Measurements from ENCODE around the gene NOTO.

NOTO gene

DNA sequence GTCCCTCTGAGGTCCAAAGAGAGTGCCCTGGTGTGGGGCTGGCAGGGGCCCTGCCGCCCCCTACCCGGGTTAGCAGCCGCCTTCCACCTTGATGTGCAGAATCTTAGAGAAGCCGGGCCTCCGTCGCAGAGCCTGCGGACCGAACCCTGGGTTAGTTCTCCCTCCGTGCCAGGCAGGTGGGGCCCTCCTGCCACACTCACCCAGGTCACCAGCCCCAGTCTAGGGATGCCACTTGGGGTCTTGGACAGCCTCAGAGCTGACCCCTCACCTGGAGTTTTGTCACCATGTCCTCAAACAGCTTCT, 56.5 kb downstream of the NOTO start:
- DNase-seq = no peak

GRCh38 chr2:73259276-73259675, 56.9 kb downstream of the NOTO start:
- DNase-seq = no peak

DNA sequence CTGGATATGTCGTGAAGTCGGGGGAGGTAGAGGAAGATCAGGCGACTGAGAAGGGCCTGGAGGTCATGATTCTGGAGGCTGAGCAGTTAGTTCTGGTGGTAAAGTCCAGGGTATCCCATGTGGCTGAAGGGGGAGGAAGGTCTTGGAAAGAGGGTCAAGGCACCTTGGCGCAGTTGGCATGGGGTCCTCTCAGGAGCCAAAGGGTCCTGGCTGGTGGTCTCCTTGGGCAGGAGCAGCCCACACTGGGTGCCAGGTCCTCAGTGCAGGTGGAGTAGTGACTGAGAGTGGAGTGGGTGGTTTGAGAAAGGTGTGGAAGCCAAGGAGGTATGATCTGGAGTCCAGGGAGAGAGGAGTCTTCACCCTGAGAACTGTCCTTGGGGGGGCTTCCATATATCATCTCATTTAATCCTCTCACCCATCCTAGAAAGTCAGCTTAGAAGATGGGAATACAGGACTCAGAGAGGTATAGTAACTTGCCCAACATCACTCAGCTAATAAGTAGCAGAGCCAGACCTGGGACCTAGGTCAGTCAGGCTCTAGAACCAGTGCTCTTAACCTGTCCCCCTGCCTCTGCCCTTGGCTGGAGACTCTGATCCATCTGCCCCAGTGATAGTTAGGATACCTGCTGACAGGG, 57.4 kb downstream of the NOTO start:
- DNase-seq = no peak

DNA sequence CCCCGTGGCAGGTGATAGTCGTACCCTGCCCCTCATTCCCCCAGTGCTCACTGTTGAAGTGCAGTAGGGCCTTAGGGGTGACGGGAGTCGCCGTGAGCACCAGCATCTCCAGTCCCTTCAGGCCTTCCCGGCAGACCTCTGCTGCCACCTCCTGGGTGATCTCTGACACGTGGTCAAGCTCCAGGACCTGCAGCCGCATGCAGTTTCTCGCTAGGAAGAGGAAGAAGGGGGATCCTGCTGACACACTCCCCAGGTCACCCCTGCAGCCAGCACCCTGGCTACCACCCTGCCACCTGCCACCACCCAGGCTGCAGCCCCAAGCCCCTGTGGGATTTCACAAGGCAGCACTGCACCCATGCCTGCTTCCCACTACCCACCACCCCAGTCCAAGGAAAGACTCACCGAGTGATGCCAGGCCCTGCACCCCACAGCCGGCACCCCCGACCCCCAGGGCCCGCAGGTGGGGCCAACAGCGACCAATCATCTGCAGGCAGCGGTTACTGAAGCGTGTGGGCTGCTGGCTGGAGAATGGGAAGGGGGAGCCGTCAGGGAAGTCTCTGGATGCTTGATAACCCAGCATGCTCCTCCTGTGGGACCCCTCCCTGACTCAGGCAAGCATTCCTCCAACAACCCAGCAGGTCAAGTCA, 58.1 kb downstream of the NOTO start:
- DNase-seq = no peak
